A549 (cell line): ENCODE measurements around the gene UNC79. TPM values are rescaled to one million over a fixed set of nuclear protein-coding genes. Genes with fewer than 3 reads are reported as not detected.
A peak's percentile ranks its signal among the peaks of the same experiment; 100 is the strongest.

Source experiments
- ATAC-seq, 2 experiments: fragments of 200-7000 bp in 1 of 2; fragments of >200 bp in 1 of 2; cut with Nextera tagmentation in 1 of 2; cut with Tn5 transposase in 1 of 2; 3 replicates each; pipeline versions ENCODE4 v1.8.0 to v1.9.1; 2018 to 2020; ENCODE audit warnings: mild to moderate bottlenecking in 1 of 2, moderate library complexity in 1 of 2
- CTCF ChIA-PET: fragments of 300-600 bp; sonication (Branson Sonifier 250); formaldehyde crosslinking; extraction: SDS; loops from one replicate; lab custom pipeline; 2021; ENCODE audit warnings: antibody characterized with exemption, inconsistent platforms; lab: Yijun Ruan, JAX
- POLR2A ChIA-PET: fragments of 350-600 bp; formaldehyde crosslinking; extraction: SDS; loops from one replicate; lab custom pipeline; 2021; ENCODE audit warnings: antibody characterized with exemption, inconsistent platforms; lab: Yijun Ruan, JAX
- DNase-seq, 2 experiments: peaks; one replicate each; pipeline versions ENCODE4 v3.0.0 to v3.0.0-alpha.2; 2011 to 2016; ENCODE audit warnings: low read depth in 1 of 2, low spot score in 1 of 2
- FAIRE-seq: peaks from 2 replicates; lab custom pipeline; 2011; peaks lifted over from hg19 to GRCh38; lab: Jason Lieb, UNC
- H3K27ac ChIP-seq, 2 experiments: fragments of >200 bp; sonication (Bioruptor Twin); formaldehyde crosslinking; 3 replicates each; pipeline ENCODE4 v1.5.1; 2016 to 2017
- H3K4me1 ChIP-seq: fragments of >200 bp; sonication (Bioruptor Twin); formaldehyde crosslinking; 3 replicates; pipeline ENCODE4 v1.6.1; 2016
- H3K4me2 ChIP-seq: fragments of >200 bp; sonication (Bioruptor Twin); formaldehyde crosslinking; 3 replicates; pipeline ENCODE4 v1.6.1; 2016
- H3K4me3 ChIP-seq: fragments of >200 bp; sonication (Bioruptor Twin); formaldehyde crosslinking; 3 replicates; pipeline ENCODE4 v1.5.1; 2016
- H3K9me3 ChIP-seq: fragments of >200 bp; sonication (Bioruptor Twin); formaldehyde crosslinking; 3 replicates; pipeline ENCODE4 v1.6.1; 2016
- BHLHE40 ChIP-seq: IDR thresholded peaks from 2 replicates; pipeline ENCODE4 v1.6.1; 2012; ENCODE audit warnings: low read depth, low read length, inconsistent platforms
- CBX8 ChIP-seq: fragments of 200-600 bp; sonication (generic); IDR thresholded peaks from 2 replicates; pipeline ENCODE4 v1.6.1; 2016
- CTCF ChIP-seq: fragments of >200 bp; sonication (Bioruptor Twin); formaldehyde crosslinking; IDR thresholded peaks from 3 replicates; pipeline ENCODE4 v1.5.1; 2016
- EHMT2 ChIP-seq: fragments of 200-600 bp; sonication (generic); IDR thresholded peaks from 2 replicates; pipeline ENCODE4 v1.6.1; 2016; ENCODE audit warnings: antibody characterized with exemption, low read depth, mild to moderate bottlenecking, moderate library complexity
- ELK1 ChIP-seq: fragments of 150-350 bp; IDR thresholded peaks from 2 replicates; pipeline ENCODE4 v1.6.1; 2014; ENCODE audit warnings: low read depth, mild to moderate bottlenecking, low read length
- FOSB ChIP-seq: fragments of 250-450 bp; sonication (Bioruptor Pico); IDR thresholded peaks from 2 replicates; pipeline ENCODE4 v1.5.0; 2020; ENCODE audit warnings: mild to moderate bottlenecking, moderate library complexity
- HES2 ChIP-seq: fragments of >200 bp; sonication (Bioruptor Twin); formaldehyde crosslinking; IDR thresholded peaks from 2 replicates; pipeline ENCODE4 v1.6.1; 2016
- MAFK ChIP-seq: fragments of 450-650 bp; IDR thresholded peaks from 2 replicates; pipeline ENCODE4 v1.6.1; 2014; ENCODE audit not compliant: partially characterized antibody
- MAX ChIP-seq: IDR thresholded peaks from 2 replicates; pipeline ENCODE4 v1.6.1; 2012
- NFE2L2 ChIP-seq: fragments of 150-350 bp; conservative IDR thresholded peaks from 2 replicates; pipeline ENCODE4 v1.6.1; 2014; ENCODE audit warnings: low read length
- POLR2A ChIP-seq: IDR thresholded peaks from 2 replicates; pipeline ENCODE4 v1.6.1; 2012; ENCODE audit warnings: mild to moderate bottlenecking, low read length
- RCOR1 ChIP-seq: fragments of 150-350 bp; IDR thresholded peaks from 2 replicates; pipeline ENCODE4 v1.6.1; 2014; ENCODE audit warnings: antibody characterized with exemption, low read length, low read depth
- REST ChIP-seq: fragments of 200-600 bp; sonication (generic); IDR thresholded peaks from 2 replicates; pipeline ENCODE4 v1.6.1; 2016; ENCODE audit warnings: antibody characterized with exemption, mild to moderate bottlenecking, moderate library complexity
- RNF2 ChIP-seq: fragments of 200-600 bp; sonication (generic); IDR thresholded peaks from 2 replicates; pipeline ENCODE4 v1.6.1; 2016; ENCODE audit warnings: low read depth, mild to moderate bottlenecking, antibody characterized with exemption, moderate library complexity, borderline replicate concordance
- TP53 ChIP-seq: fragments of 250-450 bp; sonication (Bioruptor Pico); IDR thresholded peaks from 2 replicates; pipeline ENCODE4 v1.5.0; 2021; ENCODE audit warnings: mild to moderate bottlenecking, moderate library complexity
- USF2 ChIP-seq: fragments of 450-650 bp; IDR thresholded peaks from 2 replicates; pipeline ENCODE4 v1.6.1; 2014; ENCODE audit warnings: antibody characterized with exemption
- ZC3H11A ChIP-seq: fragments of 450-650 bp; IDR thresholded peaks from 2 replicates; pipeline ENCODE4 v1.6.1; 2014; ENCODE audit warnings: antibody characterized with exemption, mild to moderate bottlenecking
- ZSCAN20 ChIP-seq: fragments of 250-450 bp; sonication (Bioruptor Pico); IDR thresholded peaks from 2 replicates; pipeline ENCODE4 v1.8.0; 2022; ENCODE audit warnings: mild to moderate bottlenecking, moderate library complexity
- WGBS: methylation state at CpG from one replicate; pipeline ENCODE4 v1.1.6; 2017; ENCODE audit errors: missing lambda C conversion rate; 5-methylcytosine and 5-hydroxymethylcytosine counted together
- polyA plus RNA-seq, 4 experiments: library from polyadenylated mRNA; depleted of rRNA in 3 of 4; stranded (reverse); fragments of >200 nt; fragmentation: RNase III in 1 of 4; extraction: RNeasy Plus Mini Kit Qiagen cat#74134 plus additional on column Dnase treatment in 1 of 4; gene quantifications; 2 replicates in 3 of 4; 3 replicates in 1 of 4; pipeline ENCODE4 v1.2.3, GENCODE V29; 2011 to 2017

The UNC79 gene
- polyA plus RNA-seq, 2 of the 4 experiments (the other 2 are of a cell fraction) = 0.01 TPM

- no peak for FAIRE-seq
- Histone ChIP-seq H3K27ac (no peak overlapping the region), H3K9me3 (no peaks in the 10 kb centered on the region), H3K4me1 (no peaks in the 10 kb centered on the region), H3K4me3 (no peak overlapping the region), H3K4me2 (no peak overlapping the region)
- ChIA-PET CTCF (no interaction called here), POLR2A (no interaction called here)
- TF ChIP-seq EHMT2 (no peak), REST (no peak), CTCF (no peak), MAX (no peak), FOSB (no peak), TP53 (CRISPR knock-in tag) (no peak), ELK1 (no peak), ZC3H11A (no peak), MAFK (peak; percentile 75), BHLHE40 (no peak), CBX8 (no peak), USF2 (no peak), NFE2L2 (0 out of 2 replicates have a peak, but pooled peaks have one; percentile 28)
- WGBS = 42% methylated on average over 2 of the region's 2 CpGs
- no peak for DNase-seq
- ATAC-seq = no peak
These were observed 51.0 kb downstream of the UNC79 start for GRCh38 chr14:93481758-93482157.

GRCh38 chr14:93490001-93490400, 59.3 kb downstream of the UNC79 start:
- FAIRE-seq (no peak), ATAC-seq (no peak), DNase-seq (no peak)
- Histone ChIP-seq H3K4me1 (no peaks in the 10 kb centered on the region), H3K9me3 (no peaks in the 10 kb centered on the region), H3K4me3 (no peak overlapping the region), H3K27ac (no peak overlapping the region), H3K4me2 (no peak overlapping the region)
- ChIA-PET POLR2A (no interaction called here), CTCF (no interaction called here)
- 25% methylated on average over 1 of the region's 1 CpG for WGBS
- TF ChIP-seq ZSCAN20 (CRISPR knock-in tag) (no peak), RNF2 (no peak), RCOR1 (no peak), POLR2A (no peak), HES2 (no peak), CBX8 (no peak)
